ENCODE measurements around the gene AFG1L.

- TF ChIP-seq CTCF (IDR thresholded peaks at IDR 0.05) (no peak), POLR2A (IDR thresholded peaks at IDR 0.05) (no peak)
Observed at GRCh38 chr6:108312605-108313004, 17.8 kb downstream of the AFG1L start.
